HEK293 (cell line): Measurements from ENCODE around the gene EIF4G3.
A peak's percentile ranks its signal among the peaks of the same experiment; 100 is the strongest.

Experiments used
- EGR2 ChIP-seq: fragments of 450-650 bp; formaldehyde crosslinking; IDR thresholded peaks from 2 replicates; pipeline ENCODE4 v1.5.1; 2016; ENCODE audit warnings: low read depth, missing biosample characterization, missing genetic modification characterization
- GLI4 ChIP-seq: fragments of 450-650 bp; formaldehyde crosslinking; IDR thresholded peaks from 2 replicates; pipeline ENCODE4 v1.5.1; 2016; ENCODE audit warnings: missing biosample characterization, missing genetic modification characterization
- KLF10 ChIP-seq: fragments of 450-650 bp; IDR thresholded peaks from 2 replicates; pipeline ENCODE4 v1.5.1; 2018; ENCODE audit warnings: missing biosample characterization, mild to moderate bottlenecking, missing genetic modification characterization
- KLF7 ChIP-seq: fragments of 450-650 bp; formaldehyde crosslinking; IDR thresholded peaks from 2 replicates; pipeline ENCODE4 v1.5.1; 2016; ENCODE audit warnings: missing biosample characterization, missing genetic modification characterization, borderline replicate concordance
- MYNN ChIP-seq: fragments of 450-650 bp; formaldehyde crosslinking; IDR thresholded peaks from 2 replicates; pipeline ENCODE4 v1.5.1; 2016; ENCODE audit warnings: missing biosample characterization, missing genetic modification characterization, borderline replicate concordance
- MZF1 ChIP-seq: fragments of 450-650 bp; formaldehyde crosslinking; IDR thresholded peaks from 2 replicates; pipeline ENCODE4 v1.5.1; 2017; ENCODE audit warnings: missing biosample characterization, missing genetic modification characterization, borderline replicate concordance
- PRDM1 ChIP-seq: fragments of 450-650 bp; formaldehyde crosslinking; IDR thresholded peaks from 2 replicates; pipeline ENCODE4; 2016; ENCODE audit warnings: missing biosample characterization, missing genetic modification characterization
- SALL2 ChIP-seq: fragments of 450-650 bp; formaldehyde crosslinking; IDR thresholded peaks from 2 replicates; pipeline ENCODE4 v1.5.0; 2017; ENCODE audit warnings: missing biosample characterization, mild to moderate bottlenecking, missing genetic modification characterization, borderline replicate concordance
- SP2 ChIP-seq: fragments of 450-650 bp; formaldehyde crosslinking; IDR thresholded peaks from 2 replicates; pipeline ENCODE4 v1.5.1; 2016; ENCODE audit warnings: missing biosample characterization, missing genetic modification characterization
- WT1 ChIP-seq: fragments of 450-650 bp; formaldehyde crosslinking; IDR thresholded peaks from 2 replicates; pipeline ENCODE4 v1.5.1; 2016; ENCODE audit warnings: missing biosample characterization, missing genetic modification characterization
- YY1 ChIP-seq: fragments of 450-650 bp; formaldehyde crosslinking; IDR thresholded peaks from 2 replicates; pipeline ENCODE4 v1.5.1; 2018; ENCODE audit warnings: missing biosample characterization, missing genetic modification characterization
- ZBTB8A ChIP-seq: fragments of 450-650 bp; formaldehyde crosslinking; IDR thresholded peaks from 2 replicates; pipeline ENCODE4 v1.5.1; 2016; ENCODE audit warnings: missing biosample characterization, missing genetic modification characterization
- ZFHX2 ChIP-seq: fragments of 450-650 bp; formaldehyde crosslinking; conservative IDR thresholded peaks from 2 replicates; pipeline ENCODE4 v1.5.1; 2016; ENCODE audit warnings: missing biosample characterization, missing genetic modification characterization
- ZNF121 ChIP-seq: fragments of 450-650 bp; formaldehyde crosslinking; IDR thresholded peaks from 2 replicates; pipeline ENCODE4 v1.5.1; 2016; ENCODE audit warnings: missing biosample characterization, missing genetic modification characterization
- ZNF184 ChIP-seq: fragments of 450-650 bp; IDR thresholded peaks from 2 replicates; pipeline ENCODE4 v1.5.1; 2018; ENCODE audit warnings: missing biosample characterization, mild to moderate bottlenecking, missing genetic modification characterization
- ZNF19 ChIP-seq: fragments of 450-650 bp; formaldehyde crosslinking; IDR thresholded peaks from 2 replicates; pipeline ENCODE4; 2016; ENCODE audit warnings: missing biosample characterization, missing genetic modification characterization, low read depth
- ZNF221 ChIP-seq: fragments of 450-650 bp; formaldehyde crosslinking; IDR thresholded peaks from 2 replicates; pipeline ENCODE4 v1.5.1; 2017; ENCODE audit warnings: missing biosample characterization, missing genetic modification characterization, borderline replicate concordance
- ZNF223 ChIP-seq: fragments of 450-650 bp; formaldehyde crosslinking; IDR thresholded peaks from 2 replicates; pipeline ENCODE4 v1.5.1; 2016; ENCODE audit warnings: missing biosample characterization, missing genetic modification characterization
- ZNF239 ChIP-seq: fragments of 450-650 bp; formaldehyde crosslinking; IDR thresholded peaks from 2 replicates; pipeline ENCODE4 v1.5.1; 2016; ENCODE audit warnings: missing biosample characterization, missing genetic modification characterization
- ZNF423 ChIP-seq: fragments of 450-650 bp; formaldehyde crosslinking; IDR thresholded peaks from 2 replicates; pipeline ENCODE4 v1.5.1; 2016; ENCODE audit warnings: missing biosample characterization, missing genetic modification characterization
- ZNF521 ChIP-seq: fragments of 450-650 bp; formaldehyde crosslinking; IDR thresholded peaks from 2 replicates; pipeline ENCODE4 v1.5.1; 2017; ENCODE audit warnings: missing biosample characterization, mild to moderate bottlenecking, missing genetic modification characterization
- ZNF529 ChIP-seq: fragments of 450-650 bp; formaldehyde crosslinking; IDR thresholded peaks from 2 replicates; pipeline ENCODE4 v1.5.1; 2017; ENCODE audit warnings: missing genetic modification characterization, missing biosample characterization; ENCODE audit not compliant: insufficient replicate concordance
- ZNF548 ChIP-seq: fragments of 450-650 bp; formaldehyde crosslinking; IDR thresholded peaks from 2 replicates; pipeline ENCODE4 v1.5.1; 2016; ENCODE audit warnings: missing biosample characterization, missing genetic modification characterization
- ZNF558 ChIP-seq: fragments of 450-650 bp; formaldehyde crosslinking; IDR thresholded peaks from 2 replicates; pipeline ENCODE4 v1.5.1; 2016; ENCODE audit warnings: missing biosample characterization, missing genetic modification characterization
- ZNF560 ChIP-seq: fragments of 450-650 bp; formaldehyde crosslinking; IDR thresholded peaks from 2 replicates; pipeline ENCODE4 v1.5.1; 2017; ENCODE audit warnings: missing biosample characterization, missing genetic modification characterization, borderline replicate concordance
- ZNF561 ChIP-seq: fragments of 450-650 bp; IDR thresholded peaks from 2 replicates; pipeline ENCODE4 v1.5.1; 2018; ENCODE audit warnings: missing biosample characterization, missing genetic modification characterization, borderline replicate concordance
- ZNF658 ChIP-seq: fragments of 450-650 bp; formaldehyde crosslinking; IDR thresholded peaks from 2 replicates; pipeline ENCODE4; 2016; ENCODE audit warnings: missing biosample characterization, missing genetic modification characterization
- ZNF747 ChIP-seq: fragments of 450-650 bp; formaldehyde crosslinking; IDR thresholded peaks from 2 replicates; pipeline ENCODE4 v1.5.1; 2016; ENCODE audit warnings: missing biosample characterization, missing genetic modification characterization
- ZNF776 ChIP-seq: fragments of 450-650 bp; formaldehyde crosslinking; IDR thresholded peaks from 2 replicates; pipeline ENCODE4 v1.5.0; 2017; ENCODE audit warnings: missing biosample characterization, missing genetic modification characterization, borderline replicate concordance
- ZNF785 ChIP-seq: fragments of 450-650 bp; formaldehyde crosslinking; IDR thresholded peaks from 2 replicates; pipeline ENCODE4 v1.5.1; 2016; ENCODE audit warnings: missing biosample characterization, missing genetic modification characterization
- ZNF830 ChIP-seq: fragments of 450-650 bp; IDR thresholded peaks from 2 replicates; pipeline ENCODE4 v1.5.0; 2018; ENCODE audit warnings: missing biosample characterization, missing genetic modification characterization, low read depth, mild to moderate bottlenecking, moderate library complexity
- ZNF837 ChIP-seq: fragments of 450-650 bp; formaldehyde crosslinking; IDR thresholded peaks from 2 replicates; pipeline ENCODE4 v1.5.1; 2016; ENCODE audit warnings: missing biosample characterization, missing genetic modification characterization
- TF ChIP-seq, protein P1 (sequence below): fragments of 450-650 bp; formaldehyde crosslinking; IDR thresholded peaks from 2 replicates; pipeline ENCODE4 v1.5.1; 2016; ENCODE audit warnings: missing biosample characterization, missing genetic modification characterization, low read depth
- TF ChIP-seq, protein P2 (sequence below): fragments of 450-650 bp; formaldehyde crosslinking; IDR thresholded peaks from 2 replicates; pipeline ENCODE4 v1.5.1; 2016; ENCODE audit warnings: missing biosample characterization, missing genetic modification characterization
- TF ChIP-seq, protein P3 (sequence below): fragments of 450-650 bp; formaldehyde crosslinking; IDR thresholded peaks from 2 replicates; pipeline ENCODE4 v1.5.1; 2017; ENCODE audit warnings: missing biosample characterization, missing genetic modification characterization
- TF ChIP-seq, protein P4 (sequence below): fragments of 450-650 bp; formaldehyde crosslinking; IDR thresholded peaks from 2 replicates; pipeline ENCODE4 v1.5.1; 2016; ENCODE audit warnings: missing biosample characterization, missing genetic modification characterization

Gene EIF4G3

DNA sequence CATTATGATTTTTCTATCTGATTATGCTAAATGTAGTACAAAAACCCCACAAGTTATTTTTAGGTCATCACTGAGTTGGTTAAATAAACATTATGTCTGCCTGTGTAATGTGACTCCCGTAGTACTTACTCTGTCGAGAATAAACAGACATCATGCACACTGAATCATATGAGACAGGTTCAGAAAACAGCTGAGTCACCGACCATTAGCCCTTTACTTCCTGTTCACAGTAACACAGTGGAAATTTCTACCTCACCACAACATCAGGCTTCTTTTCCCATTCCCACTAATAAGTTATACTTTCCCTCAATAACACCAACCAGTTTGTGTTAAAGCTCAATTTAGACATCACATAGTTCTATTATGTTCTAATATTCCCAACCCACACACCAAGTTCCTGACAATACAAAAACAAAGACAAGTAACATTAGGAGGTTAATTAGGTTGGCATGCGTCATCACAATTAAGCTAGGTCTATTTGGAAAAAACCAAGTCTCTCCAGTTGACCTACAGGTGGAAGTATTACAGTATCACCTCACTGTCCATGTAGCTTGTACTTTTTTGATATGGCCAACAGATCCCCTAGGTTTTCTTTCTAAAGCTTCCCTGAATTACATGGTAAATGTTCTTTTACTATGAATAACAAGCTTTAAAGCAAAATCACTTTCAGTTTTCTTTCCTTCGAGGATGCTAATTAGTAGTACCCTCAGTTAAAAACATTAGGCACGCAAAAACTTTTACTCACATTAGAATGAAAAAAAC lies 154.2 kb downstream of the EIF4G3 start (continued):
- TF ChIP-seq KLF7 (tag by site-specific recombination) (no peak), YY1 (peak; percentile 40; the same call in 1 of the 2 replicates), EGR2 (tag by site-specific recombination) (no peak), PRDM1 (tag by site-specific recombination) (peak; percentile 86), ZNF548 (tag by site-specific recombination) (no peak), ZNF19 (tag by site-specific recombination) (no peak), ZNF785 (tag by site-specific recombination) (no peak), ZNF121 (tag by site-specific recombination) (no peak), ZNF561 (tag by site-specific recombination) (peak; percentile 83; the same call in 1 of the 2 replicates), ZNF529 (peak; percentile 6), ZNF521 (tag by site-specific recombination) (no peak), ZFHX2 (tag by site-specific recombination) (no peak), ZBTB8A (peak; percentile 90), ZNF223 (no peak), ZNF560 (tag by site-specific recombination) (no peak), SP2 (tag by site-specific recombination) (no peak; the same call in 1 of the 2 replicates), MYNN (no peak), ZNF747 (tag by site-specific recombination) (no peak), KLF10 (peak; percentile 70; the same call in 1 of the 2 replicates), ZNF658 (no peak), WT1 (tag by site-specific recombination) (peak; percentile 77), MZF1 (tag by site-specific recombination) (no peak; the same call in 1 of the 2 replicates), ZNF776 (tag by site-specific recombination) (no peak), ZNF558 (peak; percentile 81; the same call in 1 of the 2 replicates), GLI4 (tag by site-specific recombination) (no peak), ZNF239 (tag by site-specific recombination) (no peak), ZNF423 (tag by site-specific recombination) (no peak), ZNF221 (tag by site-specific recombination) (no peak), ZNF184 (peak; percentile 67; the same call in 1 of the 2 replicates), ZNF830 (tag by site-specific recombination) (no peak), SALL2 (tag by site-specific recombination) (no peak), ZNF837 (tag by site-specific recombination) (no peak)
- TF ChIP-seq, protein P1, sequence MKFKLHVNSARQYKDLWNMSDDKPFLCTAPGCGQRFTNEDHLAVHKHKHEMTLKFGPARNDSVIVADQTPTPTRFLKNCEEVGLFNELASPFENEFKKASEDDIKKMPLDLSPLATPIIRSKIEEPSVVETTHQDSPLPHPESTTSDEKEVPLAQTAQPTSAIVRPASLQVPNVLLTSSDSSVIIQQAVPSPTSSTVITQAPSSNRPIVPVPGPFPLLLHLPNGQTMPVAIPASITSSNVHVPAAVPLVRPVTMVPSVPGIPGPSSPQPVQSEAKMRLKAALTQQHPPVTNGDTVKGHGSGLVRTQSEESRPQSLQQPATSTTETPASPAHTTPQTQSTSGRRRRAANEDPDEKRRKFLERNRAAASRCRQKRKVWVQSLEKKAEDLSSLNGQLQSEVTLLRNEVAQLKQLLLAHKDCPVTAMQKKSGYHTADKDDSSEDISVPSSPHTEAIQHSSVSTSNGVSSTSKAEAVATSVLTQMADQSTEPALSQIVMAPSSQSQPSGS (tag by site-specific recombination): peak; percentile 65
- TF ChIP-seq, protein P2, sequence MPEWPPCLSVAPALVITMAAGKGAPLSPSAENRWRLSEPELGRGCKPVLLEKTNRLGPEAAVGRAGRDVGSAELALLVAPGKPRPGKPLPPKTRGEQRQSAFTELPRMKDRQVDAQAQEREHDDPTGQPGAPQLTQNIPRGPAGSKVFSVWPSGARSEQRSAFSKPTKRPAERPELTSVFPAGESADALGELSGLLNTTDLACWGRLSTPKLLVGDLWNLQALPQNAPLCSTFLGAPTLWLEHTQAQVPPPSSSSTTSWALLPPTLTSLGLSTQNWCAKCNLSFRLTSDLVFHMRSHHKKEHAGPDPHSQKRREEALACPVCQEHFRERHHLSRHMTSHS (tag by site-specific recombination): no peak
- TF ChIP-seq, protein P3, sequence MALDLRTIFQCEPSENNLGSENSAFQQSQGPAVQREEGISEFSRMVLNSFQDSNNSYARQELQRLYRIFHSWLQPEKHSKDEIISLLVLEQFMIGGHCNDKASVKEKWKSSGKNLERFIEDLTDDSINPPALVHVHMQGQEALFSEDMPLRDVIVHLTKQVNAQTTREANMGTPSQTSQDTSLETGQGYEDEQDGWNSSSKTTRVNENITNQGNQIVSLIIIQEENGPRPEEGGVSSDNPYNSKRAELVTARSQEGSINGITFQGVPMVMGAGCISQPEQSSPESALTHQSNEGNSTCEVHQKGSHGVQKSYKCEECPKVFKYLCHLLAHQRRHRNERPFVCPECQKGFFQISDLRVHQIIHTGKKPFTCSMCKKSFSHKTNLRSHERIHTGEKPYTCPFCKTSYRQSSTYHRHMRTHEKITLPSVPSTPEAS (tag by site-specific recombination): no peak
- TF ChIP-seq, protein P4, sequence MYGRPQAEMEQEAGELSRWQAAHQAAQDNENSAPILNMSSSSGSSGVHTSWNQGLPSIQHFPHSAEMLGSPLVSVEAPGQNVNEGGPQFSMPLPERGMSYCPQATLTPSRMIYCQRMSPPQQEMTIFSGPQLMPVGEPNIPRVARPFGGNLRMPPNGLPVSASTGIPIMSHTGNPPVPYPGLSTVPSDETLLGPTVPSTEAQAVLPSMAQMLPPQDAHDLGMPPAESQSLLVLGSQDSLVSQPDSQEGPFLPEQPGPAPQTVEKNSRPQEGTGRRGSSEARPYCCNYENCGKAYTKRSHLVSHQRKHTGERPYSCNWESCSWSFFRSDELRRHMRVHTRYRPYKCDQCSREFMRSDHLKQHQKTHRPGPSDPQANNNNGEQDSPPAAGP (tag by site-specific recombination): peak; percentile 93
